Ammon's horn (tissue), 1 donor: ENCODE measurements around the gene TYK2.

Source experiments
- DNase-seq: peaks from one replicate; pipeline ENCODE4 v3.0.0-alpha.2; 2016; ENCODE audit warnings: low spot score

Gene TYK2

GRCh38 chr19:10333758-10334587 is 46.4 kb downstream of the TYK2 start:
- DNase-seq, result no peak

DNA sequence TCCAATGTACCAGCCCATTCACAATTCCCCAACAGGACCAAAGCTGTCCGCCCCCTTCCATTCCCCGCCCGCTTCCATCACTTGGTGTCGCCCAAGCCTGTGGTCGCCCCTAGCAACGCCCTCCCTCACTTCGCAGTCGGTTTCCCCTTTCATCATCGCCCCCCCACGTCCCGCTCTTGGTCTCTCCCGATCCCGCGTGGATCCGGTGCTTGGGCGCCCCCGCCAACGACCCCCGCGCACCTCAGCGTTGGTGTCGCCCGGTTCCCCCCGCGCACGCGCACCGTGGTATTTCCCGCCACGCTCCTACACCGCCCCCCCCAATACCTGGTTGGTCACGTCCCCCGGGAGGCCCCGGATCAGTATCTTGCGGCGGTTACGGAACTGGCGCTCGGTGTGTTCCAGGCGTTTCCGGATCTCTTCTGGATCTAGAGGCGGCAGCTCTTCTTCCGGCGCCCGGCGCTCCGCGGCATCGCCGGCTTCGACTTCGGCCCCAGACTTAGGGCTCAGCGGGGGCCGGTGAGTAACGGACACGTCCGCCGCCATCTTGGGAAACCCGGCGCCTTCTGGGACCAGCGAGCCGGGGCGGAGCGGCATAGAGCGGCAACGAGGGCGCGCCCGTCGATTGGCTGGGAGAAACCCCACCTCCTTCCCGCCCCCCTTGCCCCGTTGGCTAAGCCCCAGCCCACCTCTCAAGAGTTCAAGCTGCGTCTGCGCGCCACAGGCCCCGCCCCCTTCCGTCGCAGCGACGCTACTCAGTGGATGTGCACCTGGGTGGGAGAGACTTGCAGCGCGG is 47.2 kb downstream of the TYK2 start, which contains the start of gene RAVER1:
Gene RAVER1, minus strand, starts transcription at position 565 of the 793 bp plus-strand sequence. Its CDS starts 22 bp downstream, at position 543.
- DNase-seq, result peak; percentile 99

DNA sequence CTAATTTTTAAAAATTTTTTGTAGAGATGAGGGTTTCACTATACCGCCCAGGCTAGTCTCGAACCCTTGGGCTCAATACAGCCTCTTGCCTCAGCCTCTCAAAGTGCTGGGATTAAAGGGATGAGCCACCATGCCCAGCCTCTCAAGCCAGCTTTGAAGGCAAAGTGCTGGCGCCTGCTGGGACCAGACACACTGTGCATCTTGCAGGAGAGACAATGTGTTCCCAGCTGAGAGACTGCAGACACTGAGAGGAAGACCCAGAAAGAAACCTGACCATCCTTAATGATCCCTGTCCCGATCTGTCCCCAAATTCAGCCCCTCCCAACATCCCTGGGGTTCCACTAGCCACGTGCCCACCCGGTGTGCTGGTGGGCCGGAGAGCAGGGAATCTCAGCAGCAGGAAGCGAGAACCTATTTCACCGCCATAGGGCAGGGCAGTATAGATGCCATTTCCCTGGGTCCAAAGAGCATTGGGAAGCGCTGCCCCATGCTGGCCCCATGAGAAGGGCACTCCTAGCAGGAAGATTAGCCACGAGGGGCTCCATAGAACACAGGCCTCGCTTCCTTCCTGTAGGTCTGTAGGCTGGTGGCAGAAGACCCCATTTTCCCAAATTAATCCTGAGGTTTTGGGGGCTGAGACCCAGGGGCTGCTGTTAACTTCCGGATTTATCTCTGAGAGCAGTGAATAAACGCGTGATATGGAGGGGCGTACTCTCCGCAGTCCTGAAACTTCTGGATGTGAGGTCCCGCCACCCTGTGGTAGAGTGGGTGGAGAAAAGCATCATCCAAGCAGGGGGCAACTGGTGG is 48.0 kb downstream of the TYK2 start:
- DNase-seq, result no peak

GRCh38 chr19:10329555-10329954 is 50.8 kb downstream of the TYK2 start:
- DNase-seq, result no peak

GRCh38 chr19:10328558-10329429 is 51.6 kb downstream of the TYK2 start:
- DNase-seq, result no peak

GRCh38 chr19:10327793-10328192 is 52.6 kb downstream of the TYK2 start:
- DNase-seq, result no peak

- DNase-seq, result no peak
Measured at GRCh38 chr19:10325732-10326131, 54.6 kb downstream of the TYK2 start.

- DNase-seq, result no peak
Measured at GRCh38 chr19:10321874-10322835, 58.2 kb downstream of the TYK2 start.

DNA sequence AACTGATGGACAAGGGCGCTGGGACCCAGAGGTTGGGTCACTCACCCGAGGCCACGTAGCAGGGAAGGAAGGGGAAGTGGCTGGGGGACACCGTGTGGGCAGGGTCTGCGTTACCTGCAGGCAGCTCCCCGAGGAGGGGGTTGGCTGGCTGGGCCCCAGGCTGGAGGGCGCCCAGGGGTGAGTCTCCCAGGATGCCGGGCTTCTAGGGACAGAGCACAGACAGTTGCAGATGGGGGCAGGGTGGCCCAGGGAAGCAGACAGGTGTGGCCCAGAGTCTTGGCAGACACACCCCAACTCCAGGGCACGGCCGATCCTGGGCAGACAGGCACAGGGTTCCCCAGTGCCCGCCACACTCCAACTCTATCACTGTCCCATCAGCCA is 59.0 kb downstream of the TYK2 start:
- DNase-seq, result no peak

- DNase-seq, result no peak
Measured at GRCh38 chr19:10320602-10321416, 59.6 kb downstream of the TYK2 start.

DNA sequence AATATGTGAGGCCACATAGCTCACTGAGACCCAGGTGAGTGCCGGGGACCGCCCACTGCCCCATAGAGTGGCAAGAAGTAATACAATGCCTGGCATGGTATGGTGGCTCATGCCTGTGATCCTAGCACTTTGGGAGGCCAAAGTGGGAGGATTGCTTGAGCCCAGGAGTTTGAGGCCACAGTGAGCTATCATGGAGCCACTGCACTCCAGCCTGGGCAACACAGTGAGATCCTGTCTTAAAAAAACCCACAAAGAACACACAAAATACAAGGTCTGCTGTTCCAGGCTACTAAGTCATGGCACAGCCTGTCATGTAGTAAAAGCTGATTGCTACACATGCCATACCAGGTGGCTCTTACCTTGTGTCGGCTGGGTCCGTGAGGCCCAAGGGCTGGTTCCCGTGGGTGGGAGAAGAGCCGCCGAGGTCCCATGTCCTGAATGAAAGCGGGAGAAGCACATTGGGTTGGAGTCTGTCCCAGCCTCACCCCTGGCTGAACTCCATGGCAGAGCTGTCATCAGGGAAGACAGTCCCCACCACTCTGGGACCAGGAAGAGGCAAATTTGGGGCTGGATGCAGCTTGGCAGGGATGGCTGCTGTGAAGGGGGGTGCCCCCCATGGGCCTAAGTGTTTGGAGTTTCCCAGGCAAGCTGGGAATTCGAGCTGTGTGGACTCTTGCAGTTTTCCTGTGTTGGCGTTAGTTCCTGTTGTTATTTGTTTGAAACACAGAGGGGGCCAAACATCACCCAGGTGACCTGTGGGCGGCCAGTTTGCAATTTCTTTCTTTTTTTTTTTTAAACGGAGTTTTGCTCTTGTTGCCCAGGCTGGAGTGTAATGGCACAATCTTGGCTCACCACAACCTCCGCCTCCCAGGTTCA is 61.3 kb downstream of the TYK2 start:
- no peak for DNase-seq

- no peak for DNase-seq
Measured at GRCh38 chr19:10317857-10318462, 62.4 kb downstream of the TYK2 start.

DNA sequence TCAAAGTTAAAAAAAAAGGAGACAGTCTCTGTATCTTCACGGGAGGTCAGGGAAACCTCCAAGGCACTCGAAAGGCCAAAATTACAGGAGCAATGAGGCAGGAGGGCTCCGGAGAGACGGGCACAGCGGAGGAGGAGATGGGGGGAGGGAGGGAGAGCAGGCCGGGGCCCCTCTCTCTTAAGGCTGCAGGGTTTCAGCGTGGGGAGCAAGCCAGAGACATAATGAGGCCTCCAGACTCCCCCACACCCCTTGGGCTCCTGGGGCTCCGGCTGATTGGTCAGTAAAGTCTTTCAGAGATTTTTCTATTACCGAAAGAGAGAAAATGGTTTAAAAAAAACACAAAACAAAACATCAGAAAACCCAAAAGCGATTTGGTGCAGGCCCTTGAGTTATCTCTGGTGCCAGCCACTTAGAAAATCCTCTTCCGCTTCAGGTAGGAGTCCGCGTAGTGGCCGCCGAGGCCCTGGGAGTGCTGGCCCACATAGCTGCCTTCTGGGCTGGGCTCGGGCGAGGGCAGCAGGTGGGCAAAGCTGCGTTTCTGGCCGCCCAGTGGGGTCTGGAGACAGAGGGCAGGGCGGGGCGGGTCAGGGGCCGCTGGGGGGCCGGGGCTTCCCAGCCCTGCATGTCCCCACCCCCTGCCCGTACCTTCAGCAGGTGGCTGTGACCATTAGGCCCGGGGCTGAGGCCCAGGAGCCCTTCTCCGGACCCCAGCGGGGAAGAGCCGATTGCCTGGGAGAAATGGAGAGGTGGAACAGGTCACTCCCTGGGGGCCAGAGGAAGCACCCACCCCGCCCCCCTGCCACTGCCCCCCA is 63.1 kb downstream of the TYK2 start:
- DNase-seq, result no peak

- no peak for DNase-seq
Measured at GRCh38 chr19:10316229-10317044, 63.9 kb downstream of the TYK2 start.

DNA sequence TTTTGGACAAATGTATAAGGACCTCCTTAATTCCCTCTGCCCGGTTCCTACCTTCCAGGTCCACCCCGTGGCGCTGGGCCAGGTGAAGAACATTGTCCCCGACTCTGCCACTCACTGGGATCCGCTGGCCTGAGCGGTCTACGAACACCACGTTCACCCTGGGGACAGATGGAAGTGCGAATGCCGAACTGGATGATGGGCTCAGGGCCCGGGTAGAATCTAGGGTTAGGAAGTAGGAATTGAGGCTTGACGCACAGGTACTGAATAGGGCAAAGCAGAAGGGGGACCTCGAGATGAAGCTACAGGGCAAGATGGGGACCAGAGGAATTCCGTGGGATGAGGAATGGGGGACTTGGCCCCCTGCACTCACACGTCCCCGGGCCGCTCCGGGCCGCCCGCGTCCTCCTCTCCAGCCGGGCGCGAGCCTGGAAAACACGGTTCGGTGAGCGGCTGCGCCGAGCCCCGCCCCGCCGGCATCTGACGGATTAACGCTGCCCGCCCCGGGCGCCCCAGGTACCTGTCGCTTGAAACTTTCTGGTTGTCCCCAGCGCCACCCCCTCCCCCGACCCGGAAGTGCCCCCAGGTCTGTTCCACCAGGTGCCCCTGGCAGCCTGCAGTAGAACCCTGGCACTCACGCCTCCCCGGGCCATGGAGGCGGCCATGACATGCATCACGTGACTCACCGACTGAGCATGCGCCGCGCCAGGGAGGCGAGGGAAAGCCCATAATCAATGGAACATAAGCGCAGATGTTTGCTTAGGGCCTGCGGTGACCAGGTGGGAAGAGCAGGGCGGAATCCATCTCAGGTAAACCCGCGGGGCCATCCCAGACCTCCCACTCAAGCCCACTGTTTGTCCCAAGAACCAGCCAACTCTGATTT is 64.8 kb downstream of the TYK2 start, which contains the start of gene FDX2:
Gene FDX2, minus strand, starts transcription at position 681 of the 880 bp plus-strand sequence. Its CDS starts 19 bp downstream, at position 662.
- DNase-seq, result peak; percentile 92
